ENCODE results near the gene SLC41A2. TPM values are rescaled to one million over a fixed set of nuclear protein-coding genes. Genes with fewer than 3 reads are reported as not detected.

The SLC41A2 gene
- total and polyA plus RNA-seq, 11 donors, result 0.30 to 12.8 (median 3.5) TPM

DNA sequence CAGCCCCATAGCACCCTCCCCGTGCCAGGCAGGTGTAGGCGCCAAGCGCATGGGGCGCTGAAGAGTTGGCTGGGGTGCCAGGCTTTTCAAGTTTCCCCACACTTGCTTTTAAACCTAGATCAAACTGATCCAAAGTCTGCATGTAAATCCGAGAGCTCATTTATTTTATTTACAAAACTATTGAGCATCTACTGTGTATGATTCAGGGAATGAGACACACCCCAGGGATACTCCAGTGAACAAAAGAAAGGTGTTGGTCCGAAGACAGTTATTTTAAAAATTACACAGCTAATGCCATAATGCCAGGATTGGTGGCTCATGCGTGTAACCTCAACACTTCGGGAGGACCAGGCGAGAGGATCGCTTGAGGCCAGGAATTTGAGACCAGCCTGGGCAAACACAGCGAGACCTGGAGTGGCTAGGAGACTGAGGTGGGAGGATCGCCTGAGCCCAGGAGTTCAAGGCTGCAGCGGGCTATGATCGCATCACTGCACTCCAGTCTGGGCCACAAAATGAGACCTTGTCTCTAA is 780 bp upstream of the SLC41A2 start:
- Histone ChIP-seq H3K27ac (peak overlapping the region in 7 of 12 donors; percentile 60 to 84 (median 73)), H3K36me3 (no peaks in the 10 kb centered on the region), H3K9me3 (no peaks in the 10 kb centered on the region), H3K4me3 (peak overlapping the region; percentile 54 to 88 (median 76)), H3K4me1 (peaks cover 0 to 28% (median 6%) of the 10 kb centered on the region in 12 donors), H3K27me3 (peaks cover 0 to 14% (median 4%) of the 10 kb centered on the region in 9 donors)
- ATAC-seq (peak in 1 of 4 donors; percentile 4), DNase-seq (no peak)
- intact Hi-C loops (cut with DNase I), result no loop called here
- 58 to 63% (median 62%) methylated on average over 14 of the region's 14 CpGs for WGBS, 4 donors
- no peak for TF ChIP-seq CTCF (IDR thresholded peaks at IDR 0.05)

- peaks cover 0 to 28% (median 6%) of the 10 kb centered on the region in 12 donors for H3K4me1 ChIP-seq
- WGBS, 4 donors, result 1 to 4% (median 2%) methylated on average over 12 to 31 of the region's 31 CpGs
- H3K27ac ChIP-seq, result peak overlapping the region in 8 of 12 donors; percentile 53 to 84 (median 70)
- no peak for TF ChIP-seq POLR2A (IDR thresholded peaks at IDR 0.05)
- TF ChIP-seq CTCF (IDR thresholded peaks at IDR 0.05), result no peak
- DNase-seq, result peak in 1 of 5 donors; percentile 40
- H3K27me3 ChIP-seq, result peaks cover 0 to 14% (median under 1%) of the 10 kb centered on the region in 9 donors
- ATAC-seq, result peak; percentile 9 to 47 (median 30)
- intact Hi-C loops (cut with DNase I), result no loop called here
- peak overlapping the region; percentile 54 to 88 (median 76) for H3K4me3 ChIP-seq
- no peaks in the 10 kb centered on the region for H3K9me3 ChIP-seq
- H3K36me3 ChIP-seq, result no peaks in the 10 kb centered on the region
These were observed 430 bp downstream of the SLC41A2 start for GRCh38 chr12:104957719-104958000.

GRCh38 chr12:104956870-104957718 is 996 bp downstream of the SLC41A2 start:
- Histone ChIP-seq H3K36me3 (no peaks in the 10 kb centered on the region), H3K4me1 (peaks cover 0 to 28% (median 6%) of the 10 kb centered on the region in 12 donors), H3K9me3 (no peaks in the 10 kb centered on the region), H3K4me3 (peak overlapping the region; percentile 54 to 88 (median 76)), H3K27ac (peak overlapping the region in 4 of 12 donors; percentile 70 to 84 (median 77)), H3K27me3 (peaks cover 0 to 12% (median 0%) of the 10 kb centered on the region in 9 donors)
- DNase-seq (no peak), ATAC-seq (no peak)
- no peak for TF ChIP-seq POLR2A (IDR thresholded peaks at IDR 0.05)
- TF ChIP-seq CTCF (IDR thresholded peaks at IDR 0.05), result no peak
- WGBS, 4 donors, result 40 to 47% (median 43%) methylated on average over 13 of the region's 13 CpGs
- intact Hi-C loops (cut with DNase I), result no loop called here

DNA sequence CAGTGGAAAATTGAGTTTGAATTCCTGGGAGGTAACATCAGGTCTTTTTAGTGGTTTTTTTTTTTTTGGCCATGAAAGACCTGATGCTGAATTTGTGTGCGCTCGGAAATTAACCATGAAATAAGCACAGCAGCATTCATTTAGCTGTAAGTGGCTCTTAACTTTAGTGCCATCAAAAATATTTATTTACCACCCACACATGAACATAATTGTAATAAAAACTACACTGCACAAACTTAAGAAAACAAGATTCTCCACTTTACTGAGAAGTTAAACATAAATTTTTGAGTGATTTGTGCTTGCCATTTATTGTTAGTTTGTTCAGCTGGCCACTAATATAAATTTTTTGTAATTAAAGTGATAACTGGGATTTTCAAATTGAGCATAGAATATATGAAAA is 2.4 kb downstream of the SLC41A2 start:
- Histone ChIP-seq H3K9me3 (no peaks in the 10 kb centered on the region), H3K36me3 (no peaks in the 10 kb centered on the region), H3K27me3 (peaks cover 0 to 12% (median 0%) of the 10 kb centered on the region in 9 donors), H3K4me1 (peaks cover 0 to 28% (median 6%) of the 10 kb centered on the region in 12 donors), H3K27ac (no peak overlapping the region), H3K4me3 (no peak overlapping the region)
- WGBS, 4 donors, result 92 to 94% (median 93%) methylated on average over 2 of the region's 2 CpGs
- ATAC-seq, result no peak
- no peak for DNase-seq
- no peak for TF ChIP-seq POLR2A (IDR thresholded peaks at IDR 0.05)
- TF ChIP-seq CTCF (IDR thresholded peaks at IDR 0.05), result no peak
- intact Hi-C loops (cut with DNase I), result no loop called here

Measured in heart left ventricle (tissue), 16 donors.